T47D (cell line): Measurements from ENCODE around the gene CXCL12.

ENCODE experiments used
- DNase-seq, 2 experiments: peaks; one replicate each; pipeline versions ENCODE4 v3.0.0 to v3.0.0-alpha.2; 2011 to 2012; ENCODE audit warnings: low read depth in 1 of 2, low spot score in 1 of 2
- JUND ChIP-seq: IDR thresholded peaks from 2 replicates; pipeline ENCODE4 v1.6.1; 2012; ENCODE audit warnings: low read depth
- in situ Hi-C: cut with HindIII; loops from 2 replicates; pipeline ENCODE4 v1.10.0; 2016; ENCODE audit warnings: low sequenced_read_pairs, low pct_unique_long_range_greater_than_20kb

CXCL12 gene

GRCh38 chr10:44361109-44361508 lies 23.8 kb downstream of the CXCL12 start:
- in situ Hi-C loops, result no loop called here
- DNase-seq, result no peak
- TF ChIP-seq JUND, result no peak

DNA sequence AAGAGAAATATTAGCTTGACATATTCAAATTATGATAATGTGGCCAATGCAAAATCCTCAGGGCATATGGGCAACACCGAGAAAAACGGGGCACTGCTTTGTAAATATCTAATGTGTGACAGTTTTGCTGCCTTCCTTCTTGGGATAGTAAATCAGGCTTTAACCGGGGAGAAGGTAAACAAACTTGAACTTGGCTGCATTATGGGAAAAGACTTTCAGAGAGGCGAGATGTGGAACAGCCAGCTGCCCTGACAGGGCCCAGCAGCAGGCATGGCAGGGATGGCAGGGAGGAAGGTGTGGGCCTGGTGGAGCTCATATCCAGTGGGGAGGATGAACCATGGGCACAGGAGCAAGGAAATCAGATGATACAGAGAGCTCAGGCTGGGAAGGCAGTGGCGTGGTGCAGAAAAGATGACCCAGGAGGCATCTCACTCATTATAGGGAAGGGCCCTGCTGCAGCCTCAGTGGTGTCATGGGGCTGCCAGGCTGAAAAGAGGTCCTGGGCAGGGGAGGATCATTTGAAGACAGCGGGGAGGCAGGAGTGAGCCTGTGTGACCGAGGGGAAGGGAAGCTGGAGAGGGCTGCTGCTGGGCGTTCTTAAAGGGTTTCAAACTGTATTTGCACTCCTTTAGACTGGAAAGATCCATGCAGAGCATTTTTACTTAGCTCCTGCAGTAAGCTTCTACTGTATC lies 26.7 kb downstream of the CXCL12 start:
- no peak for TF ChIP-seq JUND
- DNase-seq, result no peak
- in situ Hi-C loops, result no loop called here

DNA sequence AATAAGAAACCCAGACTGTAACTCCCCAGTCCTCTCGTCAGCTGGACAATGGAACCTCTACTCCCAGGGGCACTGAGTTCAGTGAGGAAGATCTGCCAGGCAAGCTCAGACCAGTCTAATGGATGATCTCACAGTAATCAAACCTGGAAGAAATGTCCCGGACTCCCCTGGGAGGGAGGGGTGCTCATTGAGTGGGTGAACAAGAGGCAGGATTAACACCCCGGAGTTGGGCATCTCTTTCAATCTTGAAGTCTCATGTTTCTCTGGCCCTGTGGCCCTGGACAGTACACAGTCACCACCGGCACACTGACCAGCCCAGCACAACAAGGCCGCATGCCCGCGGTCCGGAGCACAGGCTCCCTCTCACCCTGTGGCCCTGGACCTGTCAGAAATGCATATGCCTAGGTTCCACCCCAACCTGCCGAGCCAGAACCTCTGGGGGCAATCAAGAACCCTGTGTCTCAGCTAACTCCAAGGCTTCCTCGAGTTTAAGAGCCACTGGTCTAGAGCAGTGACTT lies 27.8 kb downstream of the CXCL12 start:
- no peak for DNase-seq
- in situ Hi-C loops, result no loop called here
- no peak for TF ChIP-seq JUND

DNA sequence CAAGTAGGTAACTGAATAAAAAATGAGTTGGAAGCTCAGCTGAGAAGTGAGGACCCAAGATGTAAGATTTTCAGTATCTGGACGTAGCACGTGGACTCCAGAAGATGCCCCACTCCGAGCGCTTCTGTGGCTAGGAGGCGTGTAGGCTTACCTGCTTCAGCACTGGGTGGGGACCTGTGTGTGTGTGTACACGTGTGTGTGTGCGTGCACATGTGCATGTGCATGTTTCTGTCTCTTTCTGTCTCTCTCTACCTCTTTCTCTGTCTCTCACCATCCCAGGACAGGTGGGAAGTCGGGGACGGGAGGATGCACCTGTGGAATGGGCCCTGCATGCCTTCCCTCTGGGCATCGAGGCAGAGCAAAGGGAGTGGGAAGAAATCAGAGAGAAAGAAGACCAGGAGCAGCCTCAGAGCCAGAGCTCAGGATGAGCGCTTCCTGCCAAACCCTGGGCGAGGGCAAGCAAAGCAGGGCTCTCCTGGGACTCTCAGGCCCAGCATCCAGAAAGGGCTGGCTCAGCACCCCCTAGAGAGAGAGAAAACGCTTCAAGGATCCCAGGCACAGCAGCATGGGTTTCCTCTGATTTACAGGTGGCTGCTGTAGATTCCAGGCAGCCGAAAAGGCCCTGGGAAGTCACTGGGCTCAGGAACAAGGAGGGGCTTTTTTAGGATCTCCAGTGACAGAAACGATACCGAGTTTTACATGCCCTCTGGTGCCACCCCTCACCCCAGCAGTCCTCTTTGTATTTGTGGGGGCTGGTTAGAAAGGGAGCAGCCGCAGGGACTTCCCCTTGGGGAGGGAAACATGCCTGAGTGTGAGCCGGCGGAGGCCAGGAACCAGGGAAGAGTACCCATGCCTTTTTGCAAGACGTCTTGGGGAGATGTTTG lies 28.5 kb downstream of the CXCL12 start:
- TF ChIP-seq JUND, result no peak
- DNase-seq, result no peak
- in situ Hi-C loops, result no loop called here

GRCh38 chr10:44355630-44356029 lies 29.3 kb downstream of the CXCL12 start:
- no peak for TF ChIP-seq JUND
- in situ Hi-C loops, result no loop called here
- no peak for DNase-seq

GRCh38 chr10:44354771-44355170 lies 30.1 kb downstream of the CXCL12 start:
- in situ Hi-C loops, result no loop called here
- no peak for DNase-seq
- TF ChIP-seq JUND, result no peak

GRCh38 chr10:44353721-44354120 lies 31.2 kb downstream of the CXCL12 start:
- DNase-seq, result no peak
- TF ChIP-seq JUND, result no peak
- in situ Hi-C loops, result no loop called here

DNA sequence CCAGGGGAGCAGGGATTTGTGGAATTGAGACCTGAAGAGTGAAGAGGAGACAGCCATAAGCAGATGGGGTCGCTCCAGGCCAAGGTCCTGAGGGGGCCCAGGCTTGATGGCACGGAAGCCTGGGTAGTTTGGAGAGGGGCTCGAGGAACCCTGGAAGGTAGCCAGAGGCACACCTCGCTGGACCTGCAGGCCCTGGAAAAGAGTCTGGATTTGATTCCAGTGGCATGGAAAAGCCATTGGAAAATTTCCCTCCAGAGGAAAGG lies 31.8 kb downstream of the CXCL12 start:
- no peak for TF ChIP-seq JUND
- no peak for DNase-seq
- in situ Hi-C loops, result no loop called here

DNA sequence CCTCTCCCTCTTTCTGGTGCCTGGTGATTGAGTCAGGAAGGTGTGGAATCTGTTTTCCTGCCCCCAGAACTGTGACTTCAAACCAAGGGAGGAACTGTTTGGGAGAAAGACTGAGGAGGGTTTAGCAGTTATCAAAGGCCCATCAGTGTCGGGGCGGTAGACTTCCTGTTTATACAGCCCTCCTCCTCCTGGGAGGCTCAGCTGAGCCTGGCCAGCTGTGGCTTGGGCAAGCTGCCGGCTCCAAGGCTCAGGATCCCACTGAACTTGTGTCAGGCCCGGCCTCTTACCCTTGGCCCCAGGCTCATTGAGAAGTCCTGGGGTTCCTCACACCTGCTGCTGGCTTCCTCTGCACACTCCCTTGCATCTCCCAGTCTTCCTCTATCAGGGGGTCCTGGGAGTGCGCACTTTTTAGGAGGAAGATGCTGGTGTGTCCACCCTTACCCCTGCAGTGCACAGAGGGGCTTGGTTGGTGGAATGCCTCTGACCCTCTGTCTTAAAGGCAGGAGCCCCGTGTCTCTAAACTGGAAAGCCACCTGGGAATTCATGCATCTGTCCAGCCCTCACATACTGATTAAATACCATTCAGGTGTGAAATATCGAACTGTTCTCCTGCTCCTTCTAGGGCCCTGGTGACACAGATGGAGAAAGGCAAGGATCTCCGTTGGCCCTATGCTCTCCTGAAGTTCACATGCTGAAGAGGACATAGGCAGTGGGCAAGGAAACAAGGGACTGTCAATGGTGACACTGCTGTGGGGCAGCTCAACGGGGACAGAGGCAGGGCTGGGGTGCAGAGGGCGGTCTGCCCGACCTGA lies 32.4 kb downstream of the CXCL12 start:
- TF ChIP-seq JUND, result no peak
- DNase-seq, result no peak
- in situ Hi-C loops, result no loop called here

DNA sequence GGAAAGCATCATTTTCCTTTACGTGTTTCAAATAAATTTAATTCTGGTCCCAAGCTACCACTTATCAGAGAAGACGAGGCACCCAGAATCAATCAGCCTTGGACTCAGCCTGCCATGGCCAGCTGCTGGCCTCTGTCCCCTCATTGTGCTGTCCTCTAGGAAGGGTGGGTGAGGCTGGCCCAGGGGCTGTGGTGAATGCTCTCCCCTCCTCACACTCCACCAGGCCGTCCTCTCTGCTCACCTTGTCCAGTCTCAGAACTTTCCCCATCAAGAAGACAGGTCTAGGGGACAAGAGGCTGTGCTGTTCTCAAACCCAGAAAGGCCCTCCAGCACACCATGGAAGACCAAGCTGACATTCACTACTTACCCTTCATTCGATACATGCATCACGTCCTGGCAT lies 36.4 kb downstream of the CXCL12 start:
- no peak for DNase-seq
- TF ChIP-seq JUND, result no peak
- in situ Hi-C loops, result no loop called here

DNA sequence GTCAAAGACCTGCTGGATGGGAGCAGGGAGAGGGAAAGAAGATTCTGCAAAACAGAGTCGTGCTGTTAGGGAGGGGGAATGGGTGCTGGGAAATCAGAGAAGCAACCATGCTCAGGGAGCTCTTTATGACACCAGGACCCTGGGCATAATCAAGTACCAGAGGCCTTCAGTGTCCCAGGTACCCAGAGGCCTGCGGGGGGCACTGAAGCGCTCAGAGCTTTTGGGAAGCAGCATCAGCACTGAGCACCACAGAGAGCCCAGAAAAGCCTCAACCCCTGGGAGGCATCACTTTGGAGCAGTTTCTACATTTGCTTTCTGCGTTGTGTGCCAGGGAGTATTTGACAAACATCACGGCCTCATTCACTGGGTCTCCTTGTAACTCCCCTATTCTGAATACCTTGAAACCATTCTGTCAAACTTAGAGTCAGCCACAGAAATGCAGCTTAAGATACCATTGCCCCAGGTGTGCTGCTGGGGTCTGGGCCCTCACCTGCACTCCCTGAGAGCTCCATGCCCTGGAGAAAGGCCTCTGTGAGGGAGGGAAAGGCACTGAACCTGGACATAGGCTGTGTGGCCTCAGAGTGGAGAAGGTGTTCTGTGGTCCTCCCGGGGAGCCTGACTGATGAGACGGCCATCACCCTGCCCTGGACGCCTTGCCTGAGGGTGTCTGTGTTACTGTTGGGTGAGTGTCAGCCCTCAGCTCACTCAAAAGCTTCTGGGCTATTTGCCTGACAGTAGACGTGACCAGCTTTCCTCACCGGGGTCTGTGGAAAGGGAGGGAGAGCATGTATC lies 37.1 kb downstream of the CXCL12 start:
- DNase-seq, result no peak
- in situ Hi-C loops, result no loop called here
- TF ChIP-seq JUND, result no peak

DNA sequence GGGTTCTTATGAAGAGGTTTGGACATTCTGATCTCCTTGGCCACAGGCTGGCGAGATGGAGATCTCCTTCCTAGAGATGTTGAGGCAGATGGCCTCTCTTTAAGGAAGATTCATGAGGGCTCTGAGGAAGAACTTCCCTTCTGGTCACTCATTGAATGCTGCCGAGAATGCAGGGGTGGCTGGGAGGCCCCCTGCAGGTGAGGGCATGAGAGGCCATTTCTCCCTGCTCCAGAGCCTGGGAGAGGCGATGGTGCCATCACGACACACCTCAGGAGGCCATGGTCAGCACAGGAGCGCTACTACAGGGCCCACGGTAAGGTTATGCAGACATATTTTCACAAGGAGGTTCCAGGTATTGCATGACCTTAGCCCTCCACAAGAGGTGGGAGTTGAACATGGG lies 40.2 kb downstream of the CXCL12 start:
- TF ChIP-seq JUND, result no peak
- DNase-seq, result no peak
- in situ Hi-C loops, result no loop called here
